DMS 273 treated with DMSO at 0.1 percent for 48 hours (cell line): Measurements from ENCODE around the gene CCDC28B.

Experiments used
- DNase-seq: peaks from one replicate; lab custom pipeline; 2025; lab: John Stamatoyannopoulos, UW

CCDC28B gene

DNA sequence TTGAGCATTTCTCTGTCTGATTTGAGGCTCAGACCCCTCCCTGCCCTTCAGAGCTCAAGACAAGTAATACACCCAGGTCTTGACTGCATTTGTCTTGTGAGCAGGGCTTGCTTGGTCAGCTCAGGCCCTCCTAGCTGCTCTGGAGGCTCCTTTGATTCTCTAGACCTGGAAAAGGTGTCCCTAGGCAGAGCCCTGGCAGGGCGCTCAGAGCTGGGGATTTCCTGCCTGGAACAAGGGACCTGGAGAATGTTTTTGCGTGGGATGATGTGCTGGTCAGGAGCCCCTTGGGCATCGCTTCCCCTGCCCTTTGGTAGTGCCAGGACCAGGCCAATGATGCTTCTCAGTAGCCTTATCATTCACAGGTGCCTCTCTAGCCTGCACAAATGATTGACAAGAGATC lies 4.9 kb upstream of the CCDC28B start:
- no peak for DNase-seq

DNA sequence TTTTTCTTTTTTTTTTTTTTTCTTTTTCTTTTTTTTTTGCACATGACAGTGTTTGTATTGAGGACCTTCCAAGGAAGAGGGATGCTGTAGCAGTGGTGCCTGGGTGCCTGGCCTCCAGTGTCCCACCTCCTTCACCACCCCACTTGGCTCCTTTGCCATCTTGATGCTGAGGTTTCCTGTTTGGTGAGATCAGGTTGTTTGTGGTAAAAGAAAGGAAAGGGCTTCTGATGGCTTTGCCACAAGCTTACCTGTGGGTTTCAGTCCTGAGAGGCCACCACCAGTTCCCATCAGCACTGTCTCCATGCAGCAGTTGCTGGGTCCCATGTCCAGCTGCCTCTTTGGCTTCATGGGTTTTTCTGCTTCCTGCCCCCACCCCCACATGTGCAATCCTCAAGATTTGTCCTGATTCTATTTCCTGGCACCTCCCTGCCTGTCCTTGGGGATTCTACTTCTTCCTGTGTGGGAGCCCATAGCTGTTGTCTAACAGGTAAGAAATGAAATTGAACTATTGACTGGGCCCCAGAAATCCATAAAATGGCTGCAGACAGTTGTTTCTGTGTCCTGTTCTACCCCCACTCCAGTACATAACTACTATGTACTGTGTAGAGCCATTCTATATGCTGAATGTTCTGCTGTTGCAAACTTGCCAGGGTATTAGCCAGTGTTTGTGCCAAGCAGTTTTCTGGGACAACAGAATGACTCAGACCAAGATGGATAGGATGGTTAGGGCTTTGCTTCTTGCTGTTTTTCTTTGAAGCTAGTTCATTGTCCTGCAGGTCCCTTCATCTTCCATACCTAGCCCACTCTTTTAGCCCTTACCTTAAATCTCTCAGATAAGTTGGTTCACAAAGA lies 4.2 kb upstream of the CCDC28B start:
- DNase-seq: no peak

DNA sequence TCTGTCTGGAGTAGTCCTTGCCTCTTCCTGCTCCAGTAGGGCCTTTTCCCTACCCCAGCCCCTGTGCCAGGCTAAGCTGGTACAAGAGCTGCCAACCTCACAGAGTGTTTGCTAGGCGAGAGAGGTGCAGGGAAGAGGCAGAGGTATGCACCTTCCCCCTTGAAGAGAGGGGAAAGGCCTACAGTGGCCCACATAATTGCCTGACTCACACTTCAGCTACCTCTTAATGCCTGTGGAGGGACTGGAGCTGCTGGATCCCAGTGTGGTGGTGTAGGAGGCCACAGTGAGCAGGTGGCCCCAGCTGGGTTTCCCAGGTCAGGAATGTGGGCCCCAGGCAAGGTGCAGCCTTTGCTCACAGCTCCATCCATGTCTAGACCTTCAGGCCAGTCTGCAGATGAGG lies 3.3 kb upstream of the CCDC28B start:
- DNase-seq: no peak

DNA sequence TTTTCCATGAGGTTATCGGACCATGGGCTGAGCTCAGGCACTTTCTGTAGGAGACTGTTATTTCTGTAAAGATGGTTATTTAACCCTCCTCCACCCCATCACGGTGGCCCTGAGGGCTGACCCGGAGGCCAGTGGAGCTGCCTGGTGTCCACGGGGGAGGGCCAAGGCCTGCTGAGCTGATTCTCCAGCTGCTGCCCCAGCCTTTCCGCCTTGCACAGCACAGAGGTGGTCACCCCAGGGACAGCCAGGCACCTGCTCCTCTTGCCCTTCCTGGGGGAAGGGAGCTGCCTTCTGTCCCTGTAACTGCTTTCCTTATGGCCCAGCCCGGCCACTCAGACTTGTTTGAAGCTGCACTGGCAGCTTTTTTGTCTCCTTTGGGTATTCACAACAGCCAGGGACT lies 2.6 kb upstream of the CCDC28B start:
- no peak for DNase-seq

- no peak for DNase-seq
These were observed 2.0 kb upstream of the CCDC28B start for GRCh38 chr1:32198237-32199042.

DNA sequence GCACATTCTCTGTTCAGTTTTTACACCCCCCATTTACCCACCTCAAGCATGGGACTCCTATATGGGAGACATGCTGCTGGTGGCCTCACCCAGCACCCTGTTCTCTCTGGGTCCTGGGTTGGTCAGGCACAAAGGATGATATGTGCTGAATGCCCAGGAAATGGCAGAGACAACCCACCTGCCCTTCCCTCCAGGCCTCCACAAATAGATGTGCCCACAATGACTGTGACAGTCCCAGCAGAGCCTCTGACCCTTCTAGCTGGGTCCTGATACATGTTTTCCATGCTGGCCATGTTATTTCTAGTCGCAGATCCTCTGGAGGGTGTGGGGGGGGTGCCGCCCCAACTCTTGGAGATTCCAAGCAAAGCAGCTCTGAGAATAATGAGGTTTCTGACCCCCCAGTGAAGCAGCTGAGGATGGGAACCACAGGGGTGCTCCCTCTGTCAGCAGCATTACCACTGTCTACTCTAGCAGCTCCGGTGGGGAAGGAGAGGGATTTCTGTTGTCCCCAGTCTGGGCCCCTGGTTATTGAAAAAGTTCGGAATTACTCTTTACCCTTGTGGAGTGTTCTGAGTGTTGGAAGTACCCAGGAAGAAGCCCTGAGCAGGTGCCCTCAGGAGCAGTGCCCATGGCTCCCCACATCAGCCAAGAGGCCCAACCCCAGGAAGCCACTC lies 1.2 kb upstream of the CCDC28B start:
- DNase-seq: no peak

GRCh38 chr1:32199717-32200072 lies 700 bp upstream of the CCDC28B start:
- no peak for DNase-seq

DNA sequence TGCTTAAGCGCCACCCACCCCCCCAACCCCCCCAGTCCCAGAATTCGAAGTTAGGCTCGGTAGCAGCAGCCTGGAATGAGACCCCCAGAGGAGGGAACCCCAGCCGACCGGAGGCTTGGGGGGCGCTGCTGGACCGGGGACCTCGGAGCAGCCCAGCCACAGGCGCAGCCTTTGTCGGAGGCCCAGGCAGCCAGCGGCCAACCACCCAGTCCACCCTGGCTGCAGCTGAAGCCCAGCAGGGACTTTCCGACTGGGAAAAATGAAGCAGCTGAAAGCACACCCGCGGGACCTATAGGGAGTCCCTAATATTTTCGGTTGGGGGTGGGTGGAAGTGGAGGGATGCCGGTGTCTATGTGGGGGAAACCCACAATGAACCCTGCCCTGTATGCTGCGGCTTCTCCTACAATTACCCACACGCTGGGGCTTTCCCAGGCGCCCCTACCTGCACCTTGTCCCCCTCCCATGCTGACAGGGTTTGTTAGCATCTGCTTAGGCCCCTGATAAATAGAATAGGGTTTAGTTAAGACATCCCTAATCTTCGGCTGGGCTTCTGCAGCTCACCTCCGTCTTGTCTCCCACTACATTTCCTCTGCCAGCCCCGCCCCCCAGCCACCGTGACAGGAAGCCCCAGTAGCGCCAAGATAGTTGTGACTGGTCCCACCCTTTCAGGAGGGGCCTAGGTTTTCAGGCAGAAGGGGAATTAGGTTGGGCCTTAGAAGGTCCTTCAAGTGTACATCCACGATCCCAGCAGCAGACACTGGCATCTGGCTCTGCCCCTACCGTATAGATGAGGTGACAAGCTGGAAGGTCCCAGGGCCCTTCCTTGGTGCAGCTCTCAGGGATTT lies 838 bp downstream of the CCDC28B start:
- DNase-seq: no peak

DNA sequence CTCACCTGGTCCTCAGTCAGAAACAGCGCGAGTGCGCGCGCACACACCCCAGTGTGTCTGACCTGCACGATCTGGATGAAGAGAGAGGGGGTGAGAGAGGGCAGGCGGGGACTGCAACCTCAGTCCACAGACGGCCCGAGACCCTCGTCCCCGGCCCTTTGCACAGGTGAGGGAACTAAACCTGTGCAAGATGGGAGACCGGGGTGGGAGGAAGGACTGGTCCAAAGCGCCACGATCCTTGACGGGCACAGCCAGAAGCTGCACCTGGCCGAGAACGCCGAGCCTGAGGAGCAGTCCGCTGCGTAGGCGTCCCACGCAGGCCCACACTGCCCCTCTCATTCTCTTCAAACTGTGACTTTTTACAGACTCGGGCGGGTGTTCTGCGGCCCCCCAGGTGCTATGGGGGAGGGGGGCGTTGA lies 4.6 kb downstream of the CCDC28B start:
- no peak for DNase-seq

GRCh38 chr1:32205401-32206370 lies 5.3 kb downstream of the CCDC28B start, which contains the start of gene IQCC:
TSS of gene IQCC (plus strand) at chr1:32205671. CDS start at chr1:32205682, 11 bp downstream.
- peak; percentile 42 for DNase-seq

DNA sequence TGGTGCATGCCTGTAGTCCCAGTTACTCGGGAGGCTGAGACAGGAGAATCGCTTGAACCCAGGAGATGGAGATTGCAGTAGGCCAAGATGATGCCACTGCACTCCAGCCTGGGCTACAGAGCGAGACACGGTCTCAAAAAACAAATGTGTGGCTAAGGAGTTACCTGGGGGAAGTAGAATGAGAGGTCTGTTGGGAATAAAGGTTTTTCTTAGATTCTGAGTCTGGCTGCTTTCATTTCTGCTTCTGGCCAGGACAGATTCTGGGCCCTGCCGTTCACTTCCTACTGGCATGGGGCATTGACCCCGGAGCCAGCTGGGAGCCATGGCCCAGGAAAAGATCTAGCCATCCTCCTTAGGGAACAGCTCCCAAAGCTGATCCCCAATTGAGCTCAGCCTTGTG lies 8.1 kb downstream of the CCDC28B start:
- no peak for DNase-seq

GRCh38 chr1:32208891-32209328 lies 8.5 kb downstream of the CCDC28B start, which contains the start of gene DCDC2B:
TSS of gene DCDC2B (plus strand) at chr1:32209089. CDS start at chr1:32209094, 5 bp downstream.
- DNase-seq: peak; percentile 92

GRCh38 chr1:32215629-32216480 lies 15.5 kb downstream of the CCDC28B start:
- DNase-seq: no peak

GRCh38 chr1:32216566-32216965 lies 16.2 kb downstream of the CCDC28B start:
- no peak for DNase-seq

DNA sequence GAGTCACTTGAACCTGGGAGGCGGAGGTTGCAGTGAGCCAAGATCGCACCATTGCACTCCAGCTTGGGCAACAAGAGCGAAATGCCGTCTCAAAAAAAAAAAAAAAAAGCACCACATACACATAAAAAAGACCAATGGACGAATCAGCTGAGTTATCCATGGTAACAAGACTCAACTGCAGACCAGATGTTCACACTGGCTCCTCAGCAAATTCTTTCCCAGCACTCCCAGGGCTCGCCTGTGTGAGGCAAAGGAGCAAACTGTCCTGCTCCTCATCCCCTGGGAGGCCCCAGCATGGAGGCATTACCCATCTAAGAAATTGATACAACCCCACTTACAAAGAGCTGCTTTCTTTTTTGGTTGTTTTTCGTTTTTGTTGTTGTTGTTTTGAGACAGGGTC lies 18.6 kb downstream of the CCDC28B start:
- no peak for DNase-seq

GRCh38 chr1:32220746-32221580 lies 20.6 kb downstream of the CCDC28B start:
- DNase-seq: no peak

- no peak for DNase-seq
These were observed 21.2 kb downstream of the CCDC28B start for GRCh38 chr1:32221581-32221979.

DNA sequence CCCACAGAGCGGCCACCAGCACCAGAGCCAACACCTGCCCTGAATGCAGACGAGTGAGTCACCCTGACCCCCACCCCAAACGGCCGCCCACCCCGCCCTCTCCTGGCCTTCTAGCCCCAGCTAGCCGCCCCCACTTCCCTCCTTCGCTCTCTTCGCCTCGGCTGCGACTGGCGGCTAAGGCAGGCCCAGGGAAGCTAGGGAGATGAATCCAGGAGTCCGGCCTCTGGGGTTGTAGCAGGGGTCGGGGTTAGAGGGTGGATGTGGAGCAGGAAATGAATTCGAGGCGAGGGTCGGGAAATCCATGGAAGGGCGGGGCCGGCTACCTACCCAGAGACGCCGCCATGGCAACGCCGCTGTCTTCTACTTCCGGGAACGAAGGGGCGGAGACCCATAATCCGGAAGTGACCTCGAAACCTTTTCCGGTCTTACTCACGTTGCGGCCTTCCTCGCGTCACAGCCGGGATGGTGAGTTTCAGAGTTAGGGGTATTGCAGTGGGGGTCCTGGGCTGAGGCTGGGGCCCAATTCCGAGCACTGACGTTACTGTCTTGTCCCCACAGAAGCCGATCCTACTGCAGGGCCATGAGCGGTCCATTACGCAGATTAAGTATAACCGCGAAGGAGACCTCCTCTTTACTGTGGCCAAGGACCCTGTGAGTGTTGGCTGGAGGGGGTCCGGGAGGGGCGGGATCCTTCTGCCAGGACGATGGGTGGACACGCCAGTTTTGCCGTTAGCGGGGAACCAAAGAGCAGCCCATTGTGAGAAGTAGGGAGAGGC lies 21.8 kb downstream of the CCDC28B start, which contains the start of the genes EIF3I and TMEM234:
TSS of gene EIF3I (plus strand) at position 428 of the 776 bp plus-strand sequence. CDS start at position 463, 35 bp downstream.
TSS of gene TMEM234 (minus strand) at position 374 of the 776 bp plus-strand sequence. CDS start at position 343, 31 bp downstream.
- peak; percentile 69 for DNase-seq
